CD4-positive, alpha-beta T cell (primary cell): ENCODE measurements around the gene NR3C1. TPM values are rescaled to one million over a fixed set of nuclear protein-coding genes. Genes with fewer than 3 reads are reported as not detected.
A peak's percentile ranks its signal among the peaks of the same experiment; 100 is the strongest.

Experiments used
- ATAC-seq: fragments of 200-7000 bp; cut with Tn5 transposase; one replicate; pipeline ENCODE4 v1.10.0; 2022; ENCODE audit warnings: mild to moderate bottlenecking; ENCODE audit not compliant: poor library complexity
- CTCF ChIA-PET: fragments of 350-600 bp; sonication (Branson Sonifier 250); formaldehyde crosslinking; loops from one replicate; lab custom pipeline; 2021; ENCODE audit warnings: antibody characterized with exemption, inconsistent platforms; lab: Charles Lee
- POLR2A ChIA-PET: fragments of 350-600 bp; sonication (Branson Sonifier 250); formaldehyde crosslinking; loops from one replicate; lab custom pipeline; 2021; ENCODE audit warnings: antibody characterized with exemption, inconsistent platforms; lab: Charles Lee
- DNase-seq, 14 experiments: peaks; one replicate each; pipeline ENCODE4 v3.0.0-alpha.2; 2013 to 2020; ENCODE audit warnings: mixed read lengths in 2 of 14
- H3K27ac ChIP-seq, 2 donors: one replicate each; pipeline versions ENCODE4 v1.5.1 to v1.7.0; 2013; ENCODE audit warnings: low read length in 2 of 2, low read depth in 1 of 2, mild to moderate bottlenecking in 1 of 2
- H3K27me3 ChIP-seq, 2 experiments: 1 replicate in 1 of 2; 2 replicates in 1 of 2; pipeline versions ENCODE4 v1.6.1 to v1.7.0; 2013; ENCODE audit warnings: low read length in 2 of 2, control low read depth in 1 of 2, mild to moderate bottlenecking in 1 of 2, moderate library complexity in 1 of 2; ENCODE audit not compliant: insufficient read depth in 2 of 2, control insufficient read depth in 1 of 2
- H3K36me3 ChIP-seq: one replicate; pipeline ENCODE4 v1.6.1; 2013; ENCODE audit warnings: low read length, control low read depth; ENCODE audit not compliant: insufficient read depth
- H3K4me1 ChIP-seq: one replicate; pipeline ENCODE4 v1.6.1; 2013; ENCODE audit warnings: low read length, control low read depth; ENCODE audit not compliant: insufficient read depth
- H3K4me3 ChIP-seq: one replicate; pipeline ENCODE4 v1.5.1; 2013; ENCODE audit warnings: mild to moderate bottlenecking, low read length, moderate library complexity
- H3K9me3 ChIP-seq, 2 experiments: 1 replicate in 1 of 2; 2 replicates in 1 of 2; pipeline versions ENCODE4 v1.6.1 to v1.7.0; 2013; ENCODE audit warnings: low read length in 2 of 2, mild to moderate bottlenecking in 2 of 2, control low read depth in 1 of 2, moderate library complexity in 1 of 2; ENCODE audit not compliant: control insufficient read depth in 1 of 2, insufficient read depth in 1 of 2
- H3K27ac Mint-ChIP-seq: one replicate; pipeline ENCODE4 v1.8.0; 2020; ENCODE audit warnings: mixed read lengths
- H3K27me3 Mint-ChIP-seq: one replicate; pipeline ENCODE4 v1.8.0; 2021; ENCODE audit warnings: mixed read lengths
- H3K36me3 Mint-ChIP-seq: one replicate; pipeline ENCODE4 v1.8.0; 2021; ENCODE audit warnings: low read depth, mixed read lengths
- H3K4me1 Mint-ChIP-seq: one replicate; pipeline ENCODE4 v1.8.0; 2021; ENCODE audit warnings: low read depth, mixed read lengths
- H3K4me3 Mint-ChIP-seq: one replicate; pipeline ENCODE4 v1.8.0; 2020; ENCODE audit warnings: mild to moderate bottlenecking, mixed read lengths
- H3K9me3 Mint-ChIP-seq: one replicate; pipeline ENCODE4 v1.8.0; 2020; ENCODE audit warnings: mixed read lengths
- intact Hi-C, 2 experiments: fragments of 100-400 bp; cut with DNase I in 1 of 2; cut with micrococcal nuclease in 1 of 2; formaldehyde crosslinking; loops; one replicate each; pipeline versions ENCODE4 v1.15.1 to v1.9.0; 2023 to 2025; cut with DNase I, micrococcal nuclease
- polyA plus RNA-seq, 2 donors: library from polyadenylated mRNA; unstranded; fragments of 120-200 nt; gene quantifications; one replicate each; pipeline ENCODE4 v1.2.1, GENCODE V29; 2013
- total RNA-seq, 174 experiments: library from RNA in 2 of 174; stranded (reverse) in 2 of 174; gene quantifications; one replicate each; pipeline ENCODE4 v1.2.3 and lab custom pipeline; 2021 to 2026
- TF ChIP-seq, protein P1 (sequence below): fragments of 200-600 bp; IDR thresholded peaks from one replicate; pipeline ENCODE4 v1.8.0; 2022; ENCODE audit warnings: antibody characterized with exemption, mild to moderate bottlenecking

The NR3C1 gene
- 100 to 1,000 TPM; 168 to 191 TPM for total RNA-seq
- polyA plus RNA-seq (2013, experiment 1 of 2): 46.3 TPM
- polyA plus RNA-seq (2013, experiment 2 of 2): 48.4 TPM
- total RNA-seq (lab: John Stamatoyannopoulos, UW): 72.3 to 1,085 (median 316) reads per million in 172 experiments

DNA sequence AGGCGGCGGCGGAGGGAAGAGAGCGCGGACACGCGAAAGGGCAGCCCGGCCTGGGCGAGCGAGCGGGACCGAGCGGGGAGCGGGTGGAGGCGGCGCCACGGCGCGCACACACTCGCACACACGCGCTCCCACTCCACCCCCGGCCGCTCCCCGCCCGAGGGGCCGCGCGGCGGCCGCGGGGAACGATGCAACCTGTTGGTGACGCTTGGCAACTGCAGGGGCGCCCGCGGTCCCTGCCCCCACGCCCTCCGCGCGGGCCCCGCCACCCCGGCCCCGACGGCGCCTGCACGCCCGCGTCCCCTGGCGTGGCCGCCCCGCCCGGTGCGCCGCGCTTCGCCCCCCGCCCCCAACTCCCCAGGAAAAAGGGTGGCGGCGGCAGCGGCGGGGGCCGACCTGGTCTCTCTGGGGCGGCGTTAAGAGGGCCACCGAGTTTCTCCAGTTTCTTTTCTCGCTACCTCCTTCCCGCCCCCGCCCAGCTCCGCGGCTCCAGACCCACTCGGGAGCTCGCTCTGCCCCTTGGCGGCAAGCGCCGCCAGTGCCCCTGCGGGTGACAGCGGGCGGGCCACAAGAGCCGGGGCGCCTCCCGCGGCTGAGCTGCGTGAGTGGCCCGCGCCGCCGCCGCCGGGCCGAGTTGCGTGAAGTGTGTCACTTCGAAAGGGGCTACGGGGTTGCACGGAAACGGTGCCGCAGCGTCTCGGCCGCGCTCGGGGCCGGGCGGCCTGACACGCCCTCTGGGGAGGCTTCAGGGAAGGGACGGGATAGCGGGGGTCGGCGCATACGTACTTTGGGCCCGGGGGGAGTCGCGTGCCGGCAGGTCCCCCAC lies at the start of gene NR3C1:
Gene NR3C1 (minus strand): TSS at position 94 of the 823 bp plus-strand sequence. CDS start 2,847 bp downstream, outside the sequence.
- ChIA-PET POLR2A (interaction anchor here (0.7 to 3.2 kb wide), 44 partner anchors 8 to 1767 kb away, joined by 3 to 250 read pairs (median 4); partner anchors contain the start of genes ARHGAP26, HDAC3, KCTD16 and RELL2), CTCF (interaction anchor here (0.7 to 3.1 kb wide), 21 partner anchors 9 to 789 kb away, joined by 3 to 28 read pairs (median 4); no protein-coding TSS in a partner anchor)
- H3K27ac ChIP-seq: peak within 1 kb of the TSS; percentile 88 to 98
- H3K36me3 ChIP-seq: peaks cover 11% of the 10 kb centered on the region
- no peaks in the 10 kb centered on the region for H3K27me3 Mint-ChIP-seq
- ATAC-seq (peak; percentile 68), DNase-seq (peak; percentile 79 to 96 (median 87))
- H3K9me3 ChIP-seq: no peaks in the 10 kb centered on the region
- H3K9me3 Mint-ChIP-seq: no peaks in the 10 kb centered on the region
- intact Hi-C loops: loop anchor here (1.0 to 5.0 kb wide), 9 partner anchors 30 to 785 kb away; no protein-coding TSS in a partner anchor
- peak within 1 kb of the TSS; percentile 77 for H3K4me3 ChIP-seq
- peak within 1 kb of the TSS; percentile 98 for H3K27ac Mint-ChIP-seq
- TF ChIP-seq, protein P1, sequence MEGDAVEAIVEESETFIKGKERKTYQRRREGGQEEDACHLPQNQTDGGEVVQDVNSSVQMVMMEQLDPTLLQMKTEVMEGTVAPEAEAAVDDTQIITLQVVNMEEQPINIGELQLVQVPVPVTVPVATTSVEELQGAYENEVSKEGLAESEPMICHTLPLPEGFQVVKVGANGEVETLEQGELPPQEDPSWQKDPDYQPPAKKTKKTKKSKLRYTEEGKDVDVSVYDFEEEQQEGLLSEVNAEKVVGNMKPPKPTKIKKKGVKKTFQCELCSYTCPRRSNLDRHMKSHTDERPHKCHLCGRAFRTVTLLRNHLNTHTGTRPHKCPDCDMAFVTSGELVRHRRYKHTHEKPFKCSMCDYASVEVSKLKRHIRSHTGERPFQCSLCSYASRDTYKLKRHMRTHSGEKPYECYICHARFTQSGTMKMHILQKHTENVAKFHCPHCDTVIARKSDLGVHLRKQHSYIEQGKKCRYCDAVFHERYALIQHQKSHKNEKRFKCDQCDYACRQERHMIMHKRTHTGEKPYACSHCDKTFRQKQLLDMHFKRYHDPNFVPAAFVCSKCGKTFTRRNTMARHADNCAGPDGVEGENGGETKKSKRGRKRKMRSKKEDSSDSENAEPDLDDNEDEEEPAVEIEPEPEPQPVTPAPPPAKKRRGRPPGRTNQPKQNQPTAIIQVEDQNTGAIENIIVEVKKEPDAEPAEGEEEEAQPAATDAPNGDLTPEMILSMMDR: no peak
- peaks cover 46% of the 10 kb centered on the region for H3K36me3 Mint-ChIP-seq
- peaks cover 38% of the 10 kb centered on the region for H3K4me1 ChIP-seq
- H3K27me3 ChIP-seq: no peaks in the 10 kb centered on the region
- H3K4me3 Mint-ChIP-seq: peak within 1 kb of the TSS; percentile 96
- H3K4me1 Mint-ChIP-seq: peaks cover 44% of the 10 kb centered on the region

DNA sequence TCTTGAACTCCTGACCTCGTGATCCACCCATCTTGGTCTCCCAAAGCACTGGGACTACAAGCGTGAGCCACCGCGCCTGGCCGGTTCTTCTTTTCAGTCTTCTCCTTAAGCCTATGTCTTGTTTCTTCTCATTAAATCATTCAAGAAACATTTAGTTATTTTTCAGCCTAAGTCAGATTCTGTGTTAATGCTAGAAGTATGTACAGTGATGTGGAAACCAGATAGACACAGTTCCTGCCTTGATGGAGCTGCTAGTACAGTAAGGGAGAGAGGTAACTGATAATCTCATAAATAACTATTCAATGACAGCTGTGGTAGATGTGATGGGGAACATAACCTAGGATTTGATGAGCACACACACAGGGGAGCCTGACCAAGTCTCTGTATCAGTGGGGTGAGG lies 46.3 kb upstream of the NR3C1 start:
- intact Hi-C loops: no loop called here
- ATAC-seq (no peak), DNase-seq (no peak)
- Mint-ChIP-seq H3K4me1 (peaks cover 12% of the 10 kb centered on the region), H3K27me3 (no peaks in the 10 kb centered on the region), H3K4me3 (no peak overlapping the region), H3K27ac (no peak overlapping the region), H3K36me3 (no peaks in the 10 kb centered on the region), H3K9me3 (no peaks in the 10 kb centered on the region)
- Histone ChIP-seq H3K36me3 (no peaks in the 10 kb centered on the region), H3K4me1 (no peaks in the 10 kb centered on the region), H3K9me3 (peaks cover 0 to 3% of the 10 kb centered on the region in 2 experiments), H3K27me3 (no peaks in the 10 kb centered on the region), H3K4me3 (no peak overlapping the region), H3K27ac (no peak overlapping the region)
- TF ChIP-seq, protein P1: no peak
- ChIA-PET POLR2A (interaction anchor here (0.6 kb wide), 1 partner anchor 156 kb away, joined by 3 read pairs; no protein-coding TSS in a partner anchor), CTCF (no interaction called here)

DNA sequence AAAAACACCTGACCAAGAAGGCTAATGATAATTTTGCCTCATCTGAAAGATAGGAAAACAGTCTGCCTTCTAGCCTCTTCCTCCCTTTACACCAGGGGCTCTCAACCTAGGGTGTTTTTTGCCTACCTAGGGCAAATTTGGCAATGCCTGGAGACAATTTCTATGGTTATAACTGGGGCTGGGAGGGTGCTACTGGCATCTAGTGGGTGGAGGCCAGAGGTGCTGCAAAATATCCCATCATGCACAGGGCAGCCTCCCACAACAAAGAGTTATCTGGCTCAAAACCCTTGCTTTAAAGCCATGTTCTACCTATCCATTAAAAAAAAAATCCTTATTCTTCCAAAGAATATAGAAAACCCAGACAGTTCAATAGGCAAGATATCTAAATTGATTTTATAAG lies 45.0 kb upstream of the NR3C1 start:
- Mint-ChIP-seq H3K27ac (no peak overlapping the region), H3K27me3 (no peaks in the 10 kb centered on the region), H3K4me1 (peaks cover 12% of the 10 kb centered on the region), H3K4me3 (no peak overlapping the region), H3K9me3 (no peaks in the 10 kb centered on the region), H3K36me3 (no peaks in the 10 kb centered on the region)
- TF ChIP-seq, protein P1: no peak
- Histone ChIP-seq H3K4me3 (no peak overlapping the region), H3K4me1 (no peaks in the 10 kb centered on the region), H3K9me3 (peaks cover 0 to 3% of the 10 kb centered on the region in 2 experiments), H3K36me3 (no peaks in the 10 kb centered on the region), H3K27ac (no peak overlapping the region), H3K27me3 (no peaks in the 10 kb centered on the region)
- ATAC-seq: peak; percentile 75
- ChIA-PET CTCF (no interaction called here), POLR2A (no interaction called here)
- DNase-seq: peak in 6 of 14 experiments; percentile 7 to 52 (median 34)
- intact Hi-C loops: no loop called here
